ENCODE data around the gene SMCO2.

DNA sequence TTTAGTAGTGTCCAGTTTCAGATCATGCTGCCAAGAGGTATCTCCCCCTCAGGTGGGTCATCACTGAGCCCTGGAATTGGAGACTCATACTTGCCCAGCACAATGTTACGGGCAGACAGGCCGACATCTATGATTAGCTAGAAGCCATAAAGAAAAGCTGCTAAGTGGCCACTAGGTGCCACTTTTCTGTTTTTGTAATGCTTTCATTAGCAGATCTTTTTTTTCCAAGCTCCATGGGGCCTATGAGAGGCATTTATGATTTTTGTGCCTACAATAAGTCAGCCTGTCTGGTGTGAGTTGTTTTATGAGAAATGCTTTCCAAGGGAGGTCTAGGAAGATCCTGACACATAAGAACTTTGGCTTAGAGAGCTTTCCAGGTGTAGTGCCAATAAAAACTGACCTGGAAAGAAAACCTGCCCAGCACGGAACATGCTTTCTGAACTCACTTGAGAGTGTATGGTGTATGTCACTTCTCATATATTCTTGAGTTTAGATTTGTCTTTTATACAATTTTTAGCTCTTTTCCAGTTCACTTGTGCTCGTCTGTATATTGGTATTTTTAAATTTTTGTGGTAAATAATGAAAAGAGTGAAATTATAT is 21.8 kb upstream of the SMCO2 start:
- TF ChIP-seq CTCF (IDR thresholded peaks at IDR 0.05) (peak in 2 of 3 experiments; percentile 38 to 47), POLR2A (IDR thresholded peaks at IDR 0.05) (no peak)
